Activated naive CD4-positive, alpha-beta T cell treated with anti-CD3 and anti-CD28 coated beads, Interleukin-2, amount 10 ng/mL, durations not matched to agents 7 days and 5 days (primary cell): Measurements from ENCODE around the gene WDR62.

Experiments
- CTCF ChIA-PET: fragments of 350-600 bp; sonication (Branson Sonifier 250); formaldehyde crosslinking; loops from one replicate; lab custom pipeline; 2021; ENCODE audit warnings: antibody characterized with exemption; lab: Charles Lee
- DNase-seq: peaks from one replicate; pipeline ENCODE4 v3.0.0-alpha.2; 2020
- H3K27ac Mint-ChIP-seq: one replicate; pipeline ENCODE4 v1.8.0; 2021; ENCODE audit warnings: mild to moderate bottlenecking, moderate library complexity, mixed read lengths
- H3K27me3 Mint-ChIP-seq: one replicate; pipeline ENCODE4 v1.8.0; 2021; ENCODE audit warnings: mild to moderate bottlenecking, mixed read lengths
- H3K36me3 Mint-ChIP-seq: one replicate; pipeline ENCODE4 v1.8.0; 2021; ENCODE audit warnings: mixed read lengths
- H3K4me1 Mint-ChIP-seq: one replicate; pipeline ENCODE4 v1.8.0; 2021; ENCODE audit warnings: mixed read lengths
- H3K4me3 Mint-ChIP-seq: one replicate; pipeline ENCODE4 v1.8.0; 2021; ENCODE audit warnings: mild to moderate bottlenecking, moderate library complexity, mixed read lengths
- H3K9me3 Mint-ChIP-seq: one replicate; pipeline ENCODE4 v1.8.0; 2021; ENCODE audit warnings: mixed read lengths

The WDR62 gene

DNA sequence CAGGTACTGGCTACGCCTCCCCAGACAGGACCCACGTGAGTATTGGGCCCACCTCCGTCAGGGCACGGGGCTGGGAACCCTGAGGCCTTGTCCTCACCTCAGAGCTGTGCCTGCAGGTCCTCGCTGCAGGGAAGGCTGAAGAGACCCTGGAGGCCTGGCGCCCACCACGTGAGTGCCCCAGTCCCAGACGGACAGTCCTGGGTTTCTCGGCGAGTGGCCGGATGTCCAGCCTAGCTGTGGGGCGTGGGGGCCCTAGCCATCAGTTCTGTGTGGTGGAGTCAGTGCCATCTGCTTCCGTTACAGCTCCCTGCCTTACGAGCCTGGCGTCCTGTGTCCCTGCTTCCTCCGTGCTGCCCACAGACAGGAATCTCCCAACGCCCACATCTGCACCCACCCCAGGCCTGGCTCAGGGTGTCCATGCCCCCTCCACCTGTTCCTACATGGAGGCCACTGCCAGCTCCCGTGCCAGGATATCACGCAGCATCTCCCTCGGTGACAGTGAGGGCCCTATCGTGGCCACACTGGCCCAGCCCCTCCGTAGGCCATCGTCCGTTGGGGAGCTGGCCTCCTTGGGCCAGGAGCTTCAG lies 48.4 kb downstream of the WDR62 start:
- no peak for DNase-seq
- Mint-ChIP-seq H3K9me3 (no peaks in the 10 kb centered on the region), H3K36me3 (peaks cover 31% of the 10 kb centered on the region), H3K27ac (no peak overlapping the region), H3K4me3 (no peak overlapping the region), H3K4me1 (no peaks in the 10 kb centered on the region), H3K27me3 (no peaks in the 10 kb centered on the region)
- CTCF ChIA-PET: no interaction called here

DNA sequence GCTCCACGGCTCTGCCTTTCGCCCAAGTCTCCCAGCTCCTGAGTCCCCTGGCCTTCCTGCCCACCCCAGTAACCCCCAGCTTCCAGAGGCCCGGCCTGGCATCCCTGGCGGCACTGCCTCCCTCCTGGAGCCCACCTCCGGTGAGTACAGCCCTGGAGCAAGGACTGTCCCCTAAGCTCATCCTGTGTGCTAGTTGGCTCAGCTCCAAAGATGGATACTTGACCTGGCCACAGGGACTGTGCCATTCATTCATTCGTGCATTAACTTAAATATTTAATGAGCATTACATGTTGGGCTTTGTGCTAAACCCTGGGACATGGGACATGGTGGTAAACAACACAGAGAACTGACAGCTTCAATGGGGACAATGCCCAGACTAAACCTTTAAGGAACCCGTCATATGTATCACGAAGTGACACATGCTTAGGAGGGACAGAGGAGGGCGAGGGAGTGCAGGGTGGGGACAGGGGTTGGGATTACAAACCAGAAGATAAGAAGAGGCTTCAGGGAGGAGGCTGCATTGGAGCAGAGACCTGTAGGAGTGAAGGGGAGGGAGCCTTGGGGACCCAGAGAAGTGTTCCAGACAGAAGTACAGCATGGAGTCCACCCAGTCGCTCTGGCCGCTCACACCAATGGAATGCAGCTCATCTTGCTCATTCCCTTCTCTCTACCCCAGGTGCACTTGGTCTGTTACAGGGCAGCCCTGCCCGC lies 49.3 kb downstream of the WDR62 start:
- H3K27ac Mint-ChIP-seq: no peak overlapping the region
- no peaks in the 10 kb centered on the region for H3K9me3 Mint-ChIP-seq
- no peaks in the 10 kb centered on the region for H3K4me1 Mint-ChIP-seq
- no peak for DNase-seq
- peaks cover 27% of the 10 kb centered on the region for H3K36me3 Mint-ChIP-seq
- CTCF ChIA-PET: no interaction called here
- H3K27me3 Mint-ChIP-seq: no peaks in the 10 kb centered on the region
- no peak overlapping the region for H3K4me3 Mint-ChIP-seq

DNA sequence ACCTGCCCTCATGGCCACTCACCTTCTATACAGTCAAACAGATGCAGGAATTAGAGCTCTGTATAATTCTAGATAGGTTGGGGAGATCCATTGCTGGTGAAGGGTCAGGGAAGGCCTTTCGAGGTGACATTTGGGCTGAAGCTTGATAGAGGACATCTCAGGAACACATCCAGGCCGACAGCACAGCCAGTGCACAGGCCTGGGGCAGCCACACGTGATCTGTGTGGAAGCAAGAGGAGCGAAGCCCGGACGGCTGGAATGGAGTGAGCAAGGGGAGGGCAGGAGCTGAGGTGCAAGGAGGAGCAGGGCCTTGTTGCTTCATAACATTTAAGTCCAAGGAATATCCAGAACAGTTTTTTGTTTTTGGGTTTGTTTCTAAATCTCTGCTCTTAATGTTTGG lies 51.7 kb downstream of the WDR62 start:
- DNase-seq: no peak
- Mint-ChIP-seq H3K9me3 (no peaks in the 10 kb centered on the region), H3K27ac (peak overlapping the region; percentile 58), H3K27me3 (no peaks in the 10 kb centered on the region), H3K4me3 (no peak overlapping the region), H3K4me1 (no peaks in the 10 kb centered on the region), H3K36me3 (peaks cover 25% of the 10 kb centered on the region)
- CTCF ChIA-PET: no interaction called here

DNA sequence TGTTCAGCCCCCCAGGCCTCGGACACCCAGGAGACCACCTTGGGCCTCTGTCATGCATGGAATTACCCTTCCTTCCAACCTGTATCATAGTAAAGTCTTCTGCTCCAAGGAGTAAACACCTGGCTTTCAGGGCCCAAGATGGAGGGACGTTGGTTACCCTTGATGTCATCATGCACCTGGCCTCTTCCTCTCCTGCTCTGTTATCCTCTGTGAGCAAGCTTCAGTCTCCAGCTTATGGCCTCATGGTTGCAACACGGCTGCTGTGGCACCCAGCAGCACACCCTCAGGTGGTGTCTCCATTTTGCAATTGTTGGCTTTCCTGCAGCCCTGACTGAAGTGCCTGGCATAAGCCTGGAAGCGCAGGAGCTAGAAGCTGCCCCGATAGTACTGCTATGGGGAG lies 52.3 kb downstream of the WDR62 start:
- no peak overlapping the region for H3K4me3 Mint-ChIP-seq
- no peak for DNase-seq
- CTCF ChIA-PET: no interaction called here
- peak overlapping the region; percentile 24 for H3K27ac Mint-ChIP-seq
- H3K36me3 Mint-ChIP-seq: peaks cover 23% of the 10 kb centered on the region
- H3K4me1 Mint-ChIP-seq: no peaks in the 10 kb centered on the region
- H3K9me3 Mint-ChIP-seq: no peaks in the 10 kb centered on the region
- no peaks in the 10 kb centered on the region for H3K27me3 Mint-ChIP-seq

DNA sequence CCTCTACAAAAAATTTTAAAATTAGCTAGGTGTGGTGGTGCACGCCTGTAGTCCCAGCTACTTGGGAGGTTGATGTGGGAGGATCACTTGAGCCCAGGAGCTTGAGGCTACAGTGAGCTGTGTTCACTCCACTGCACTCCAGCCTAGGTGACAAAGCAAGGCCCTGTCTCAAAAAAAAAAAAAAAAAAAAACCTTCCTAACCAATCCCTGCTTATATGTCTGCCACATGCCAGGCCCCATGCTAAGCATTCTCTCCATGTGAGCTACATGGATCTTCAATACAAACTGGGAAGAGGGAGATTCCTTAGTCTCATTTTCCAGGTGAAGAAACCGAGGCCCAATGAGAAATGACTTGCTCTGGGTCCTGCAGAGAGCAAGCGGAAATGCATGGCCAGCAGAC lies 54.0 kb downstream of the WDR62 start:
- H3K4me1 Mint-ChIP-seq: peaks cover 9% of the 10 kb centered on the region
- H3K4me3 Mint-ChIP-seq: no peak overlapping the region
- H3K27ac Mint-ChIP-seq: no peak overlapping the region
- H3K36me3 Mint-ChIP-seq: peaks cover 16% of the 10 kb centered on the region
- CTCF ChIA-PET: no interaction called here
- DNase-seq: no peak
- no peaks in the 10 kb centered on the region for H3K27me3 Mint-ChIP-seq
- no peaks in the 10 kb centered on the region for H3K9me3 Mint-ChIP-seq

DNA sequence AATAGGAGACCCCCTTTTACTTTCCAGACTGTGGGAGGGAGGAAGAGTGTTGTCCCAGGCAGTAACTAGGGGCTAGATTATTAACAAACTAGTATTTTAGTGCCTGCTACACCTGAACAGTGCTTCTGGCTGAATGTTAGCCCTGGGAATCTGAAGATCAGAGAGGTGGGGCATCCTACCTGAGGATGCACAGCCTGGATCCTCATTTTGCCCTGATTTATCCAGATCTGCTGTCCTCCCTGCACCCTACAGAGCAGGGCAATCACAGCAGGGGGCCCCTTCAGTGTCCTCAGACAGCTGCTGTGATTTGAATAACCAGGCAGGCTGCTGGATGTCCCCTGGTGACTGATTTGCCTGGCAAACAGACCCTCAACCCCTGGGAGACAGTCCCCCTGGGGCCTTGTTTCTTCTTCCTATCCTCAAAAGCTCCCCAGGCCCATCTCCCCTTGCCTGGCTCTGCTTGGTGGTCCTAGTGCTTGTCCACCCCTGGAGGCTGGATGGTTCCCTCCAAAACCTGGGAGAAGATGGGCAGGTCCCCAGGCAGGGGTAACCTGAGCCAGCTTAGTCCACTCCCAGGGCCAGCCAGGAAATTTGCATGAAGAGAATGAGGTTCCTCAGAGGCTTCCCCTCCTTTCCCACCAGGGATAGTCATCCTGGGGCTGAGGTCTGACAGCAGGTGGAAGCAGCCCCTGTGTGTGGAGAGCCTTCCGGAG lies 55.9 kb downstream of the WDR62 start, which contains the start of gene OVOL3:
Gene OVOL3, plus strand, starts transcription at position 657 of the 713 bp plus-strand sequence. CDS start 60 bp downstream, outside the sequence.
- Mint-ChIP-seq H3K27me3 (peaks cover 9% of the 10 kb centered on the region), H3K36me3 (peaks cover 16% of the 10 kb centered on the region), H3K27ac (peak within 1 kb of the TSS; percentile 49), H3K4me1 (peaks cover 20% of the 10 kb centered on the region), H3K4me3 (no peak within 1 kb of the TSS), H3K9me3 (no peaks in the 10 kb centered on the region)
- CTCF ChIA-PET: no interaction called here
- no peak for DNase-seq

DNA sequence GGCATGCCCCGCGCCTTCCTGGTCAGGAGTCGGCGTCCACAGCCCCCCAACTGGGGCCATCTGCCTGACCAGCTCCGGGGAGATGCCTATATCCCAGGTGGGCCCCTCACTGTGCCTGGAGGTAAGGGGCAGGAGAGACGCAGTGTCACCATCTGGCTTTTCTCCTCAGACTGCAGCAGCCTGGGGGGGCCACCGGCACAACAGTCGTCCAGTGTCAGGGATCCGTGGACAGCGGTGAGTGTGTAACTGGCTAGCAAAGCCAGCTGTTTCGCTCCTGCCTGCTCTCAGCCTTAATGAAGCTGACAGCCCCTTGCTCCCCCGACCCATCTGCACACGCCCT lies 56.5 kb downstream of the WDR62 start:
- peaks cover 24% of the 10 kb centered on the region for H3K4me1 Mint-ChIP-seq
- no peak overlapping the region for H3K4me3 Mint-ChIP-seq
- H3K27ac Mint-ChIP-seq: no peak overlapping the region
- DNase-seq: no peak
- H3K9me3 Mint-ChIP-seq: no peaks in the 10 kb centered on the region
- peaks cover 9% of the 10 kb centered on the region for H3K27me3 Mint-ChIP-seq
- CTCF ChIA-PET: no interaction called here
- peaks cover 18% of the 10 kb centered on the region for H3K36me3 Mint-ChIP-seq

DNA sequence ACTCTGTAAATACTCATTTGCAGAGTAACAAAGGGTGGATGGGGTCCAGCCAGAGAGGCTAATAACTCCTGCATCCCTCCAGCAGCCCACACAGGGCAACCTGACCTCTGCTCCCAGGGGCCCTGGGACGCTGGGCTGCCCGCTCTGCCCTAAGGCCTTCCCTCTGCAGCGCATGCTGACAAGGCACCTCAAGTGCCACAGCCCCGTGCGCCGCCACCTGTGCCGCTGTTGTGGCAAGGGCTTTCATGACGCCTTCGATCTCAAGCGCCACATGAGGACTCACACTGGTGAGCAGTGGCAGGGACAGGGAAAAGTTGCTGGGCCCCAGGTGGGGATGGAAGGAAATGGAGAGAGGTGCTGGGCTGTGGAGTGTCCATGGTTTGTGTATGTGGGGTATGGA lies 58.0 kb downstream of the WDR62 start:
- no peak overlapping the region for H3K27ac Mint-ChIP-seq
- CTCF ChIA-PET: no interaction called here

DNA sequence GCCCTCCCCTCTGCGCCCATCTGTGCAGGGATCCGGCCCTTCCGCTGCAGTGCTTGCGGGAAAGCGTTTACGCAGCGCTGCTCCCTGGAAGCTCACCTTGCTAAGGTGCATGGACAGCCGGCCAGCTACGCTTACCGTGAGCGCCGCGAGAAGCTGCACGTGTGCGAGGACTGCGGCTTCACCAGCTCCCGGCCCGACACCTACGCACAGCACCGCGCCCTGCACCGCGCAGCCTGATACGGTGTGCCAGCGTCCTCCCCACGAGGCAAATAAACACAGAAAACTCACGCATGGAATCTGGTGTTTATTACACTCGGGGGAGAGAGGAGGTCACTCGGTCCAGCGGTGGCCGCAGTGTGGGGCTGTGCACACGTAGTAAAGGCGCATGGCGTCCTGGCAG lies 58.7 kb downstream of the WDR62 start:
- Mint-ChIP-seq H3K27ac (peak overlapping the region; percentile 93), H3K4me1 (peaks cover 40% of the 10 kb centered on the region), H3K4me3 (peak overlapping the region; percentile 84), H3K36me3 (peaks cover 28% of the 10 kb centered on the region), H3K27me3 (peaks cover 9% of the 10 kb centered on the region), H3K9me3 (no peaks in the 10 kb centered on the region)
- no peak for DNase-seq
- CTCF ChIA-PET: no interaction called here

More for the DNA sequence above, 58.0 kb downstream of the WDR62 start:
- Mint-ChIP-seq H3K27me3 (peaks cover 9% of the 10 kb centered on the region), H3K9me3 (no peaks in the 10 kb centered on the region), H3K4me3 (peak overlapping the region; percentile 84), H3K36me3 (peaks cover 21% of the 10 kb centered on the region), H3K4me1 (peaks cover 36% of the 10 kb centered on the region)
- no peak for DNase-seq

DNA sequence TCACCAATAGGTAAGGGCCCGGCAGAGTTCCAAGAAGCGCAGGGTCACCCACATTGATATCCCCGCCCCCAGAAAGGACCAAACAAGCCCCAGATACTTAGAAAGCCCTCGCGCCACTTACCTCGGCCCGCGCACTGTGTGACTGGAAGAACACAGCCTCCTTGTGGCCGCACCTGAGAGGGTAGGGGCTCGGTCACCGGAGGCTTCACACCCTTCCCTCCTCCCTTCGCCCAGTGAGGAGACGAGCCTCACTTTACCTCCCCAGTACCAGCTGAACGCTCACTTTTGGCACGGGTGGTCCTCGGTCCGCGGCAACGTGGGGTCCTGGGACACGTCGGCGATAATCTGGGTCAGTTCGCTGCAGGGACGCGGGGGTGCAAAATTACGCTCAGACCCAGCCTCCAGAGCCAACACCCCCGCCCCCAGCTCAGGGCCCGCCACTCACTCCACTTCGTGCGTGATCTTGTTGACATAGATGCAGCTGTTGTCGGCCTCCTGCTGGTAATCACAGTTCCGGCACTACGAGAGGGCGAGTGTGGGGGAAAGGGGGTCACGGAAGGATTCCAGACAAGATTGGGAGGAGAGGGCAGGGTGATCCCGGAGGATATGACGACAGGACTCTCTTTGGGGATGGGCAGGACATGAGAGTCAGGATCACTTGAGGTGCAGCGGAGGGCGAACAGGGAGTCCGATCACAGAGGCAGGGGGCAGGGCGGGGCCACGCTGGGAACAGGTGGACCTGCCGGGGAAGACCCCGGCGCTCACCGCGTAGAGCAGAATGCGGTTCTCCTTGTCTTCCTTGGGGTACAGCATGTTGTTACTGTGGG lies 59.4 kb downstream of the WDR62 start:
- Mint-ChIP-seq H3K27me3 (peaks cover 9% of the 10 kb centered on the region), H3K36me3 (peaks cover 32% of the 10 kb centered on the region), H3K9me3 (no peaks in the 10 kb centered on the region), H3K27ac (peak overlapping the region; percentile 93), H3K4me1 (peaks cover 42% of the 10 kb centered on the region), H3K4me3 (peak overlapping the region; percentile 84)
- peak; percentile 52 for DNase-seq
- CTCF ChIA-PET: no interaction called here

DNA sequence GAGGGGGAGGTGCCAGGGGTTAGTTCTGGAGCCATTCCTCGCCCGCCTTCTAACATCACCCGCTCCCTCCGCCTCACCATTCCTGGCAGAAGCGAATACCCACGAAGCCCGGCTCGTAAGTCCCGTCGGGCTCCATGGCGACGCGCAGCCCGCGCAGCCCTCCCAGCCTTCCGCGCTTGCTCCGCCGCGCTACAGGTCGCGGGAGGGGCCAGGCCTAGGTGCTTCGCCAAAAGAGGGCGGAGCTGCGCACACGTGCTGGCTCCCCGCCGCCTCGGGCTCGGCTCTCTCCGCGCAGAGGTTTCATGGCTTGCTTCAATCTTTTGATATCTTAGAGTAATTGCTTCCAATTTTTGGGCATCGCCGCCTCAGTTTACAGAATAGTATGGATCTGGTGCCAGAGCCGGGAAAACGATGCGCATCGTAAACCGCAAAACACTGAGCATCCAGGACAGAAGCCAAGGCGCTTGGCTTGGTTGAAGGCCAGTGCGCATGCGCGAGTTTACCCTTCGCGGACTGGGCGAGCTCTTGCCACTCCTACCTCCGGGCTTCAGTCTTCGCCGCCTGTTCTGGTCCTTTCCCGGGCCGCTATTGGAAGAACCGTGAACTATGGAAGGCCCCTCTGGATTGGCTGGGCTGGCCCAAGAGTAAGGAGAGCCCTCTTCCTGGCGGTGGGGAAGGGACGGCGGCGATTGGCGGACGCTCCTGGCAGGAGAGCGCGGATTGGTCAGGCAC lies 60.2 kb downstream of the WDR62 start, which contains the start of gene POLR2I:
Gene POLR2I, minus strand, starts transcription at position 155 of the 732 bp plus-strand sequence. Its CDS starts 19 bp downstream, at position 136.
- peaks cover 9% of the 10 kb centered on the region for H3K27me3 Mint-ChIP-seq
- H3K4me1 Mint-ChIP-seq: peaks cover 43% of the 10 kb centered on the region
- H3K27ac Mint-ChIP-seq: peak within 1 kb of the TSS; percentile 93
- H3K9me3 Mint-ChIP-seq: no peaks in the 10 kb centered on the region
- peak within 1 kb of the TSS; percentile 84 for H3K4me3 Mint-ChIP-seq
- CTCF ChIA-PET: interaction anchor here (2.9 kb wide), 1 partner anchor 14 kb away, joined by 10 read pairs; no protein-coding TSS in a partner anchor
- peaks cover 33% of the 10 kb centered on the region for H3K36me3 Mint-ChIP-seq
- peak; percentile 99 for DNase-seq

DNA sequence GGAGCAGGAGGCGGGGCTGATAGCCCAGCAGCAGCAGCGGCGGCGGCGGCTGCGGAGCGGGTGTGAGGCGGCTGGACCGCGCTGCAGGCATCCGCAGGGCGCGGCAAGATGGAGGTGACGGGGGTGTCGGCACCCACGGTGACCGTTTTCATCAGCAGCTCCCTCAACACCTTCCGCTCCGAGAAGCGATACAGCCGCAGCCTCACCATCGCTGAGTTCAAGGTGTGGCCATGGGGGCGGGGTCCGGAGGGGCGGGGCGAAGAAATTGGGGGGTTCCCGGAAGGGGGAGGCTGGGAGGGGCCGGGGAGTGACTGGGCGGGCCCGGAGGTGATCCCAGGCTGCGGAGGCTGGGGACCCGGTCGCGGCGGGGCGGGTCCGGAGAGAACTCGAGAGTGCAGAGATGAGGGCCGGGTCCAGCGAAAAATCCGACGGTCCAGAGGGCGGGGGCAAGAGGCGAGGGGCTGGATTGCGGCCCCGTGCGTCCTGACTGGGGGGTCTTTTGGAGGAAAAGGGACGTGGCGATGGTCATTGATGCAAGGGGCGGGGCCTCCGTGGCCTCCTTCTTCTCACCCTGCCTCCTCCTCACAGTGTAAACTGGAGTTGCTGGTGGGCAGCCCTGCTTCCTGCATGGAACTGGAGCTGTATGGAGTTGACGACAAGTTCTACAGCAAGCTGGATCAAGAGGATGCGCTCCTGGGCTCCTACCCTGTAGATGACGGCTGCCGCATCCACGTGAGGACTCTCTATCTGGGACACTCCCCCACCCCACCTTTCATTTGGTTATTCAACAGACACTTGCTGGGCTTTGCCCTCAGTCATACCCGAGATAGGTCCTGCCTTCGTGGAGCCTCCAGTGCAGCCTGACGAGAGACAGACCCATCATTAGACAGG lies 61.0 kb downstream of the WDR62 start, which contains the start of gene TBCB:
Gene TBCB, plus strand, starts transcription at position 16 of the 891 bp plus-strand sequence. Its CDS starts 93 bp downstream, at position 109.
- peaks cover 45% of the 10 kb centered on the region for H3K4me1 Mint-ChIP-seq
- DNase-seq: peak; percentile 92
- CTCF ChIA-PET: interaction anchor here (1.0 to 2.9 kb wide), 2 partner anchors 13 to 58 kb away, joined by 3 to 10 read pairs; no protein-coding TSS in a partner anchor
- H3K4me3 Mint-ChIP-seq: peak within 1 kb of the TSS; percentile 84
- H3K9me3 Mint-ChIP-seq: no peaks in the 10 kb centered on the region
- peaks cover 9% of the 10 kb centered on the region for H3K27me3 Mint-ChIP-seq
- peaks cover 38% of the 10 kb centered on the region for H3K36me3 Mint-ChIP-seq
- H3K27ac Mint-ChIP-seq: peak within 1 kb of the TSS; percentile 93
